ENCODE data around the gene USP17L19.
"Not testable (repeated sequence)": the region's sequence is repeated elsewhere in the genome, so short reads cannot be mapped to it uniquely, and the experiment has no call there.

Gene USP17L19

GRCh38 chr4:9253078-9253477, at the start of gene USP17L19:
Gene USP17L19, plus strand, starts transcription at chr4:9253378. Its CDS starts 0 bp downstream, at chr4:9253378.
- DNase-seq: not testable (repeated sequence)

GRCh38 chr4:9210357-9210756, 42.8 kb upstream of the USP17L19 start, which contains the start of gene USP17L10:
Gene USP17L10, plus strand, starts transcription at chr4:9210657. Its CDS starts 0 bp downstream, at chr4:9210657.
- not testable (repeated sequence) for DNase-seq

GRCh38 chr4:9214701-9215100, 38.5 kb upstream of the USP17L19 start:
- DNase-seq: not testable (repeated sequence)

- DNase-seq: not testable (repeated sequence)
These were observed 38.1 kb upstream of the USP17L19 start, which contains the start of gene USP17L11 for GRCh38 chr4:9215105-9215504. Gene USP17L11, plus strand, starts transcription at chr4:9215405. Its CDS starts 0 bp downstream, at chr4:9215405.

GRCh38 chr4:9219852-9220251, 33.3 kb upstream of the USP17L19 start, which contains the start of gene USP17L12:
Gene USP17L12, plus strand, starts transcription at chr4:9220152. Its CDS starts 0 bp downstream, at chr4:9220152.
- DNase-seq: not testable (repeated sequence)

GRCh38 chr4:9224596-9224995, 28.6 kb upstream of the USP17L19 start, which contains the start of gene USP17L13:
Gene USP17L13, plus strand, starts transcription at chr4:9224896. Its CDS starts 0 bp downstream, at chr4:9224896.
- not testable (repeated sequence) for DNase-seq

- not testable (repeated sequence) for DNase-seq
These were observed 22.9 kb upstream of the USP17L19 start for GRCh38 chr4:9230249-9230648.

- not testable (repeated sequence) for DNase-seq
These were observed 19.1 kb upstream of the USP17L19 start, which contains the start of gene USP17L15 for GRCh38 chr4:9234085-9234484. Gene USP17L15, plus strand, starts transcription at chr4:9234385. Its CDS starts 0 bp downstream, at chr4:9234385.

- DNase-seq: not testable (repeated sequence)
These were observed 14.7 kb upstream of the USP17L19 start for GRCh38 chr4:9238461-9238860.

- DNase-seq: not testable (repeated sequence)
These were observed 9.6 kb upstream of the USP17L19 start, which contains the start of gene USP17L17 for GRCh38 chr4:9243579-9243978. Gene USP17L17, plus strand, starts transcription at chr4:9243879. Its CDS starts 0 bp downstream, at chr4:9243879.

- DNase-seq: not testable (repeated sequence)
These were observed 5.1 kb upstream of the USP17L19 start, which contains the start of gene USP17L18 for GRCh38 chr4:9247953-9248680. Gene USP17L18, plus strand, starts transcription at chr4:9248630. Its CDS starts 0 bp downstream, at chr4:9248630.

GRCh38 chr4:9257824-9258223, 4.6 kb downstream of the USP17L19 start, which contains the start of gene USP17L20:
Gene USP17L20, plus strand, starts transcription at chr4:9258124. Its CDS starts 0 bp downstream, at chr4:9258124.
- DNase-seq: not testable (repeated sequence)

GRCh38 chr4:9262572-9262971, 9.4 kb downstream of the USP17L19 start, which contains the start of gene USP17L21:
Gene USP17L21, plus strand, starts transcription at chr4:9262872. Its CDS starts 0 bp downstream, at chr4:9262872.
- not testable (repeated sequence) for DNase-seq

- not testable (repeated sequence) for DNase-seq
These were observed 14.1 kb downstream of the USP17L19 start, which contains the start of gene USP17L22 for GRCh38 chr4:9267319-9267718. Gene USP17L22, plus strand, starts transcription at chr4:9267619. Its CDS starts 0 bp downstream, at chr4:9267619.

- not testable (repeated sequence) for DNase-seq
These were observed 18.5 kb downstream of the USP17L19 start for GRCh38 chr4:9271719-9272118.
